ENCODE measurements around the gene UBE3A.

The UBE3A gene

GRCh38 chr15:25327686-25328085 lies 111.1 kb downstream of the UBE3A start:
- DNase-seq, result no peak

- no peak for DNase-seq
Observed at GRCh38 chr15:25325187-25325586, 113.6 kb downstream of the UBE3A start.

GRCh38 chr15:25323420-25323819 lies 115.4 kb downstream of the UBE3A start:
- no peak for DNase-seq

- DNase-seq, result no peak
Observed at GRCh38 chr15:25287823-25288222, 151.0 kb downstream of the UBE3A start.
